SU-DHL-6 (cell line): ENCODE results near the gene PRKCA.

Experiments
- H2AFZ ChIP-seq: fragments of 200-600 bp; sonication (generic); 2 replicates; pipeline ENCODE4 v1.6.1; 2014; ENCODE audit warnings: low read depth, mild to moderate bottlenecking, moderate library complexity, mixed read lengths, antibody characterized with exemption, low read length; ENCODE audit not compliant: severe bottlenecking
- H3F3A ChIP-seq: fragments of 200-600 bp; shearing (Covaris generic); 2 replicates; pipeline ENCODE4 v1.6.0; 2016; ENCODE audit warnings: antibody characterized with exemption, mild to moderate bottlenecking; ENCODE audit not compliant: insufficient read depth
- H3K27ac ChIP-seq: fragments of 200-600 bp; sonication (generic); 2 replicates; pipeline ENCODE4 v1.5.1; 2016; ENCODE audit warnings: low read depth, mild to moderate bottlenecking, low read length, moderate library complexity, mixed read lengths
- H3K27me3 ChIP-seq: fragments of 200-600 bp; sonication (generic), shearing (Covaris generic); 2 replicates; pipeline ENCODE4 v1.6.0; 2014; ENCODE audit warnings: mild to moderate bottlenecking, low read length
- H3K36me3 ChIP-seq: fragments of 200-600 bp; sonication (generic); 2 replicates; pipeline ENCODE4 v1.6.1; 2014; ENCODE audit warnings: mild to moderate bottlenecking, low read length, mixed read lengths
- H3K4me2 ChIP-seq: fragments of 300-600, 200-600 bp; shearing (Covaris generic), sonication (generic); 2 replicates; pipeline ENCODE4 v1.6.0; 2014; ENCODE audit warnings: low read length, low read depth, mild to moderate bottlenecking; ENCODE audit not compliant: poor library complexity, severe bottlenecking
- H3K4me3 ChIP-seq: fragments of 200-600 bp; sonication (generic); 2 replicates; pipeline ENCODE4 v1.5.1; 2014; ENCODE audit warnings: antibody characterized with exemption, low read length, mild to moderate bottlenecking, mixed read lengths; ENCODE audit not compliant: insufficient read depth, poor library complexity, severe bottlenecking
- H3K79me2 ChIP-seq: fragments of 200-600 bp; sonication (generic); 2 replicates; pipeline ENCODE4 v1.6.1; 2014; ENCODE audit warnings: mild to moderate bottlenecking, low read length, moderate library complexity; ENCODE audit not compliant: insufficient read depth
- H3K9ac ChIP-seq: fragments of 200-600 bp; sonication (generic); 2 replicates; pipeline ENCODE4 v1.7.0; 2014; ENCODE audit warnings: mild to moderate bottlenecking, low read length
- H3K9me2 ChIP-seq: fragments of 200-600 bp; sonication (generic); replicated peaks from 2 replicates; pipeline ENCODE4 v1.6.1; 2014; ENCODE audit warnings: low read length; ENCODE audit not compliant: insufficient read depth
- H3K9me3 ChIP-seq: fragments of 200-600 bp; sonication (generic); 2 replicates; pipeline ENCODE4 v1.6.1; 2014; ENCODE audit warnings: low read length, mixed read lengths; ENCODE audit not compliant: insufficient read depth
- H4K20me1 ChIP-seq: fragments of 200-600 bp; sonication (generic); 2 replicates; pipeline ENCODE4 v1.6.1; 2014; ENCODE audit warnings: low read depth, mild to moderate bottlenecking, antibody characterized with exemption, low read length, moderate library complexity, mixed read lengths
- EZH2phosphoT487 ChIP-seq: fragments of 200-600 bp; sonication (generic), shearing (Covaris generic); conservative IDR thresholded peaks from 2 replicates; pipeline ENCODE4 v1.6.1; 2018; ENCODE audit warnings: mild to moderate bottlenecking, antibody characterized with exemption, low read length, moderate library complexity, mixed read lengths
- TF ChIP-seq, protein P1 (sequence below): fragments of 200-600 bp; sonication (generic); IDR thresholded peaks from one replicate; pipeline ENCODE4 v1.5.1; 2017; ENCODE audit warnings: antibody characterized with exemption, mild to moderate bottlenecking, low read length, moderate library complexity; ENCODE audit not compliant: insufficient read depth, poor library complexity, severe bottlenecking

PRKCA gene

DNA sequence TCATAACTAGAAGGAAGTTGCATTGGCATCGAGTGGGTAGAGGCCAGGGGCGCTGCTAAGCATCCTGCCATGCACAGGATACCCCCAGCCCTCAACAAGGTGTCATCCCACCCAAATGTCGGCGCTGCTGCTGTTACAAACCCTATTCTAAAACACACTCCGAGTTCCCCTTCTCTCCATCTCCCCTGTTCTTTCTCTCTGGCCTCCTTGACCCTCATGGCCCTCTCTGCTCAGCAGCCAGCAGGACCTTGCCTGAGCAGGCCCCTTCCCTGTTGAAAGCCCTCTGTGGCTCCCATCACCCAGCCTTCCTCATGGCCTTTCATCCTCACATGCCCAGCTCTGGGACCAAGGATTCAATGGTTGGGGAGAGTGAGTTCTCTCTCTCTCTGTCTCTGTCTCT lies 510.2 kb downstream of the PRKCA start:
- Histone ChIP-seq H2AFZ (no peak overlapping the region), H3F3A (peaks cover 6% of the 10 kb centered on the region; the same call in 1 of the 2 replicates), H3K9me2 (no peaks in the 10 kb centered on the region), H3K36me3 (no peaks in the 10 kb centered on the region), H3K79me2 (no peaks in the 10 kb centered on the region), H3K9me3 (no peaks in the 10 kb centered on the region), H3K27ac (no peak overlapping the region), H3K27me3 (no peaks in the 10 kb centered on the region), H3K4me2 (no peak overlapping the region), H3K4me3 (no peak overlapping the region), H3K9ac (no peak overlapping the region), H4K20me1 (no peaks in the 10 kb centered on the region)
- TF ChIP-seq, protein P1, sequence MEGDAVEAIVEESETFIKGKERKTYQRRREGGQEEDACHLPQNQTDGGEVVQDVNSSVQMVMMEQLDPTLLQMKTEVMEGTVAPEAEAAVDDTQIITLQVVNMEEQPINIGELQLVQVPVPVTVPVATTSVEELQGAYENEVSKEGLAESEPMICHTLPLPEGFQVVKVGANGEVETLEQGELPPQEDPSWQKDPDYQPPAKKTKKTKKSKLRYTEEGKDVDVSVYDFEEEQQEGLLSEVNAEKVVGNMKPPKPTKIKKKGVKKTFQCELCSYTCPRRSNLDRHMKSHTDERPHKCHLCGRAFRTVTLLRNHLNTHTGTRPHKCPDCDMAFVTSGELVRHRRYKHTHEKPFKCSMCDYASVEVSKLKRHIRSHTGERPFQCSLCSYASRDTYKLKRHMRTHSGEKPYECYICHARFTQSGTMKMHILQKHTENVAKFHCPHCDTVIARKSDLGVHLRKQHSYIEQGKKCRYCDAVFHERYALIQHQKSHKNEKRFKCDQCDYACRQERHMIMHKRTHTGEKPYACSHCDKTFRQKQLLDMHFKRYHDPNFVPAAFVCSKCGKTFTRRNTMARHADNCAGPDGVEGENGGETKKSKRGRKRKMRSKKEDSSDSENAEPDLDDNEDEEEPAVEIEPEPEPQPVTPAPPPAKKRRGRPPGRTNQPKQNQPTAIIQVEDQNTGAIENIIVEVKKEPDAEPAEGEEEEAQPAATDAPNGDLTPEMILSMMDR, result no peak
- no peak for TF ChIP-seq EZH2phosphoT487

DNA sequence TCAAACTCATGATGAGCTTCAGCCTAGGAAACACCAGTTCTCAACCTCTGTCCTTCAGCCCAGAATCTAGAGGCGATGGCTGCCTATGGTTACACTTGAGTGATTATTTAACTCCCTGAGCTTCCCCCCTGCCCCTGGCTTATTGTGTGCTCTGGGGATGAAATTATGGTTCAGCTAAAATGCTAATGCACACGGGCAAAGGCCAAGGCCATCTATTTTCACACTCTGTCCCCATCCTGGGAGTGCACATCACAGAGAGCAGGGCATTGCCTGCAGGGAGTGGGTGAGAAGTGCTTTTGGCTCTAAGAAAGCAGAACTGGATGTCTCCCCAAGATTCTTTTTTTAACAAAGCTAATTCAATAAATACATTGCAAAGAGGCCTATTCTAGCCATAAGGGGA lies 510.9 kb downstream of the PRKCA start:
- Histone ChIP-seq H3K36me3 (no peaks in the 10 kb centered on the region), H3K9me2 (no peaks in the 10 kb centered on the region), H3K4me3 (no peak overlapping the region), H3K79me2 (no peaks in the 10 kb centered on the region), H3K27ac (no peak overlapping the region), H3F3A (peaks cover 6% of the 10 kb centered on the region; the same call in 1 of the 2 replicates), H3K4me2 (no peak overlapping the region), H3K9ac (no peak overlapping the region), H4K20me1 (no peaks in the 10 kb centered on the region), H3K27me3 (no peaks in the 10 kb centered on the region), H3K9me3 (no peaks in the 10 kb centered on the region), H2AFZ (no peak overlapping the region)
- TF ChIP-seq, protein P1, result no peak

DNA sequence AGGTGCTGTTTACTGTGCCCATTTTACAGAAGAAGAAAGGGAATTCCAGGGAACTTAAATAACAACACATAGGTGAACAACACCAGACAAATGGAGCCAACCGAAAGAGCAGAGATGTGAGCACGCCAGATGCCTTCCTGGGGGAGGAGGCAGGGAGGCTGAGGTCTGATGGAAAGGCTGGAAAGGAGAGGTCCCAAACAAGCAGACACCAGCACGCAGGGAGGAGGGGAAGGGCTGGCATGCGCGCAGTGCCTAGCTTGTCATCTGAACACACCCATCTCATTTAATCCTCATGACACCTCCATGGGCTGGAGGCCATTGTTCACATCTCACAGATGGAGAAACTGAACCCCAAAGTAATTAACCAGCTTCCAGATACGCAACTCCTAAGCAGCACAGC lies 511.6 kb downstream of the PRKCA start:
- H4K20me1 ChIP-seq, result no peaks in the 10 kb centered on the region
- no peaks in the 10 kb centered on the region for H3K27me3 ChIP-seq
- H3K9ac ChIP-seq, result no peak overlapping the region
- H3K4me2 ChIP-seq, result no peak overlapping the region
- H3K9me3 ChIP-seq, result no peaks in the 10 kb centered on the region
- peaks cover 6% of the 10 kb centered on the region; the same call in 1 of the 2 replicates for H3F3A ChIP-seq
- H3K36me3 ChIP-seq, result no peaks in the 10 kb centered on the region
- TF ChIP-seq, protein P1, result no peak
- no peak for TF ChIP-seq EZH2phosphoT487
- no peaks in the 10 kb centered on the region for H3K9me2 ChIP-seq
- H3K4me3 ChIP-seq, result no peak overlapping the region
- H3K79me2 ChIP-seq, result no peaks in the 10 kb centered on the region
- H3K27ac ChIP-seq, result no peak overlapping the region
- H2AFZ ChIP-seq, result no peak overlapping the region
